Stimulated activated CD4-positive, alpha-beta T cell treated with anti-CD3 and anti-CD28 coated beads, Interleukin-2, amount 100 ng/mL, for 24 hours (primary cell): Measurements from ENCODE around the gene POLD2.
A peak's percentile ranks its signal among the peaks of the same experiment; 100 is the strongest.

Source experiments
- DNase-seq, 2 donors: peaks; one replicate each; pipeline ENCODE4 v3.0.0-alpha.2; 2020

POLD2 gene

DNA sequence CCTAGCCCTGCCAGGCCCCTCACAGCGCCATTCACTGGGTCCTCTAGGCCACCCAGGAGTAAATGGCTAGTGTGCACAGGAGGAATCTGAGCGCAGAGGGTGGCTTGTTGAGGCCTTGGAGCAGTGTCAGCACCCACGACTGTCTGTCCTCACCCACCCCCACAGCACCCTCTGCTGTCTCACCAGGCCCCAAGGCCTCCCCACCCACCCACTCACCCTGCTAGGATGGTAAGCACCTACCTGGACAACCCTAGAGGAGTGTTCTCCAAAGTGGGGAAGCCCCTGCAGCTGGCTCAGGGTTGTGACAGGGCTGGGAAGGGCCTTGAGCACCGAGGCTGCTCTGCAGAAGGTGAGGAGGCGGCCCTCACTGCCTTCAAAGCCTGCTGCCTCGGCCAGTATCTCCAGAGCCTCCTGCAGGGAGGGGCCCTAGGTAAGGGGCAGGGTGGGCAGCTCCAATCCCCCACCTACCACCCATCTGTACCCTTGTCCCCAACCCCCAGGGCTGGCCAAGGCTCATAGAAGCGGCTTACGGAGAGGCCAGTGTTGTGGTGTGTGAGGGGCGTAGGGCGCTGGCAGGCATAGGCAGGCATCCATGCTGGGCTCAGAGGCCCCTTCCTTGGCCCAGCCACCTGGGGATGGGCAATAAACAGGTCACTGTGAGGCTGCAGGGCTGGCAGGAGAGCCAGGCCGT, 43.9 kb downstream of the POLD2 start:
- no peak for DNase-seq

DNA sequence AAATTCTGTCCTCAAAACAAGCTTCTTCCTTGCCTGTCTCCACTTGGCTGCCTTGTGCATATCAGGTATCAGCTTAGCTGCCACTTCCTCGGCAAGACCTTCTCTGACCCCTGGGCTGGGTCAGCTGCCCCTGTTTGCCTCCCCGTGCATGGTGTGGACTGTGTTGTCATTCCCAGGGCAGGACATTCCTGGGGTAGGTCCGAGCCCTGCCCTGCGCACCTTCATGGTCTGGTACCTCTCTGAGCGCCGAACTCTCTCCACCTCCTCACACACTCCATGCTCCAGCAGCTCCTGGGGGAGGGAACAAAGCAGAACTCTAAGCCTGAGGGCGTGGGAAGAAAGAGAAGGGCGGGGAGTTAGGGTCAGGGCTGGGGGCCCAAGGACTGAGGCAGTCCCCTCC, 44.8 kb downstream of the POLD2 start:
- DNase-seq: no peak

DNA sequence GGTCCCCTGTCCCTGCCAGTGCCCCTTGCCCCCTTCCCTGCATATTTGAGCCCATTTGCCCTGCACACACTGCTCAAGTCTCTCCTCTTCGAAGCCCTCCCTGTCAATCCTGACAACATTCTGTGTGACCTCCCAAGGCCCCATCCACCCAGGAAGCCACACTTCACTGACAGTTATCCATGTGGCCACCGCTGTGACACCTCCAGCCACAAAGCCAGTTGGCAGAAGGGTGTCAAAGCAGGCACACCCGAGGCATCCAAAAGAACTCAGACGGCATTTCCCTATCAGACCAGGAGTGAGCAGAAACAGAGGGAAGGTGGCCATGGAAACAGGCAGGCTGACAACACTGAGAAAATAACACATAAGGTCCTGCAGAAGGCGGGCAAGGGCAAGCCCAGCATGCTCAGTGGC, 45.7 kb downstream of the POLD2 start:
- no peak for DNase-seq

DNA sequence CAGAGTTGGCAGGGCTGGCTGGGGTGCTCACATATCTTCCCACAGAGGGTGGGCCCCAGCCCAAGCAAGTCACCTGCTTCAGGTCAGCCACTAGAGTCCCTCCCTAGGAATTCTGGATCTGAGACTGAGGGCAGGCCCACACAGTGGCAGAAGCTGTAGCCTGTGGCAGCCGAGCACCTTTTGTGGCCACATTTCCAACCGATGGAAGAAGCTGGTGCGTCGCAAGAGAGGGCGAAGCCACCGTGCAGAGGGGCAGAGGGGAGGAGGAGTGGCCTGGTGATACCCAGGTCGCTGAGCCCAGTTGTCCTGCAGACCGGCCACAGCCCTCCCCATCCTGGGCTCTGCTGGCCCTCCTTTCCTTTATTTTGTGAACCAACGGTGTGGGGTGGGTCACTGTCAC, 46.3 kb downstream of the POLD2 start:
- no peak for DNase-seq

DNA sequence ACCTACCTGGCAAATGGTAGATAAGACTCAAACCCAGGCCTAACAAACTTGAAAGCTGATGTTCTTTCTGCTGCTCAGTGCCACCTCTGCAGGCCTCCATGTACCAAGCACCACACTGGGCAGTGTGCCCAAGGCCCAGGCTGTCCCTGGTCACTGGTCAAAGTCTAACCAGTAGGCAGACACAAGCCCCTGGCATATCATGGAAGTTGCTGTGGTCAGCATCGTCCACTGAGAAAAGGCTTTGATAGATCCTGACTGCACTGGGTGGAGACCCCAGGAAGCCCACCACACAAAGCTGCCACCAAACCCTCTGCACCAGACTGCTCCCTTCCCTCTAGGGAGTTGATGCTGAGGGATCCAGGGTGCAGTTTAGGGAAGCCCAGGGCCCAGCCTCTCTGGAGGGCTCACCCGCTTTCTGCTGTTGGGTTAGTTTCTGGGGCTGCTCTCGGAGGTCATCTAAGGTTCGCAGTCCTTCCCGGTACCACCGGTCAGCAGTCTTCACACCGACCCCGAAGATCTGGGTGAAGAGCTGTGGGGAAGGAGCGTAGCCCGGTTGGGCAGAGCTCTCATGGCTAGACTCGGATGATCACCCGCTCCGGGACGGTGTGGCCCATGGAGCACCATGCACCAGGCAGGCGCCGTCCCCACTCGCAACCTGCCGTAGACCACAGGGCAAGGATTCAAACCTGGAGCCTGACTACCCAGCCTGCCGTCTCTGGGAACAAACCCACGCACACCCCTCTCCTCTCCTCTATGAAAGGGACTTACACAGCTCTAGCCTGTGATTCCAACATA, 47.0 kb downstream of the POLD2 start:
- DNase-seq: no peak

DNA sequence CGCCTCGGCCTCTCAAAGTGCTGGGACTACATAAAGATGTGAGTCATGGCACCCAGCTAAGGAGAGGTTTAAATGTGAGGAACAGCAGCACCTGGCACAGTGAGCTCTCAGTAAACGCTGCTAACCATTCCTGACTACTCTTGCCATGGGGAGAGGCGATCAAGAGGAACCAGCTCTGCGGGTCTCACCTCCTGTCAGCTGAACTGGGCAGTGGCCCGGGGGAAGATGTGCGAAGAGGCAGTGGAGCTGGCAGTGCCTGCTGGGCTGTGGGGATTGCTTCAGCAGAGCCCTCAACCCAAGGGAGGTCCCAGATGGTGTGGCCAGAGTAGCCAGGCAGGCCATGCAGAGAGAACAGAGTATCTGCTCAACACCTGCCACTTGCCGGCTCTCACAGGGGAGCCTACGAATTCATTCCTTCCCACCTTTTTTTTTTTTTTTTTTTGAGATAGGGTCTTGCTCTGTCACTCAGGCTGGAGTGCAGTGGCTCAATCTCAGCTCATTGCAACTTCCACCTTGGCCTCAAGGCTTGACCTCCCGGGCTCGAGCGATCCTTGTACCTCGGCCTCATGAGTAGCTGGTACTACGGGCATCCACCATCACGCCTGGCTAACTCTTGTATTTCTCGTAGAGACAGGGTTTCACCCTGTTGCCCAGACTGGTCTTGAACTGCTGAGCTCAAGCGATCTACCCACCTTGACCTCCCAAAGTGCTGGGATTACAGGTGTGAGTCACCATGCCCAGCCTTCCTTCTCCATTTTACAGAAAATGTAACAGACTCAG, 47.9 kb downstream of the POLD2 start:
- DNase-seq: no peak

DNA sequence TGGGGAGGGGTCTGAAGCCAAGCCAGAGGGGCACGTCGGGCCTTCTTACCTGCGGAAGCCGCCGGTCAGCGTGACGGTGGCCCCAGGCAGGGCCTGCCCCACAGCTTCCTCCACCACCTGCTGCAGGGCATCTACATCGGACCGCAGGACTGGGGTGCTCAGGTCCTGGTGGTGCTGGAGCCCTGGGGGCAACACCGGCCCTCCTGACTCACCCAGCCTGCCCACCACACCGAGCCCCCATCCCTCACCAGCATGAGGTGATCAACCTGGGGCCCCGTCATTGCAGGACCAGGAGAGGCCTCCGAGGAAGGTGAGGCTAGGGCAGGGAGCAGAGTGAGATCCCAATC, 49.0 kb downstream of the POLD2 start:
- DNase-seq: no peak

DNA sequence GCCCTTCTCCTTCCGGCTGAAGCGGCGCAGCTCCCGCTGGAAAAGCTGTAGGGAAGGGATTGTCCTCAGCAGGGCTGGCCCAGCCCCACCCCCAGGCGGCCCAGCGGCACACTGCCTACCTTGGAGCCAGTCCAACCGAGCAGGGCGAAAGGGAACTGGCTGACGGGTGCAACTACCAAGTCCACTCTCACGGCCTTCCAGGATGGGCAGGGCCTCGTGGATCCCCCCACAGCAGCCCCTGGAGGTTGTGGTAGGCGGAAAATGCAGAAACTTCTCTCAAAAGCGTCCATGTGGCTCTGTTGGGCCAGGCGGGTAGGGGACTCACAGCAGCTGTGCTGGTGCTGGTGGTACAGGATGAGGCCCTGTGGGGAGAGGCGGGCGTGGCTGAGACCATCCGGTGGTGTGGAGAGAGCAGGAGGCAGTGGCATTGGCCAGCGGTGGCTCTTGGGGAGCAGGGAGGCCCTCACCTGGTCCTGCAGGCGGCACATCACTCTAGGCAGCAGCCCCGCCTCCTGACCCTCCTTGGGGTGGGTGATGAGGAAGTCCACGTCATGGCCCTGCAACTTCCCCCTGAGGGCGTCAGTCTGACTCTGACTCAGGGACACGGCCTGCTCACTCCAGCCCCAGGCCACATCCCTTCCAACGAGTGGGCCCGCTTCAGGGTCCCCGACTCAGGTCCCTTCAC, 49.5 kb downstream of the POLD2 start:
- DNase-seq: peak in 1 of 2 donors; percentile 42

DNA sequence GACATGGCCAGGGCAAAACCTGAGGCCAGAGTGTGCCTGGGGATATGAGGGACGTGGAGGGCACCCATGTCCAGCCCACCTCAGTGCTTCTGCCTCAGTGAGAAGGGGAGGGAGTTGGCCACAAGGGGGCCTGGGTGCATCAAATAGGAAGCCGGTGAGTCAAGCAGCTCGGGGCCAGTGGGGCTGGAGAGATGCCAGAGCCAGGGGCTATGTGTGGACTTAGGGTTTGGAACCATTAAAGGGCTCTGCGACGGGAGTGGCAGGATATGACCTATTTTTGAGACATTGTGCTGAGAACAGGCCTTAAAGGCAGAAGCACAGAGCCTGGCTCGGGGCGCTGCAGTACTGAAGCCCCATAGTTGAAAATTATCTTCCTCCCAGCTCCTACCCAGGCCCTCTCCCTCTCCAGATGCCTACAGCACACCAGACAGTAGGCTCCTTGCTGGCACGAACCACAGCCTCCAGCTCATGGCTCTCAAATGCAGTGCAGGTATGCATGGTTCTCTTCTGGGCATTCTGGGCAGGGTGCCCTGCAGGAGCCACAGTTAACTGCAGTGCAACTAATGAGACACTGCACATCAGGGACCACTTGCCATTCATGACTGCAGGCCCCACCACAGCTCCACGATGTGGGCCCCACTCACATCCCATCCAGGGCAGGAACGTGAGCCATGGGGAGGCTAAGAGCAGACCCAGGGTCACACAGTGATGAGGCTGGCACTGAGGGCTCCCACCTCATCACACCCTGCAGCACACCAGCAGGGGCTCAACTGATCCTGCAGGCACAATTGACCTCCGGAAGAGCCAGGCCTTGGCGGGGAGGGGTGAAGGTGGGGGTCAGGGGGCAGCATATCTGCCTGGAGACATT, 50.8 kb downstream of the POLD2 start:
- DNase-seq: peak in 1 of 2 donors; percentile 54

DNA sequence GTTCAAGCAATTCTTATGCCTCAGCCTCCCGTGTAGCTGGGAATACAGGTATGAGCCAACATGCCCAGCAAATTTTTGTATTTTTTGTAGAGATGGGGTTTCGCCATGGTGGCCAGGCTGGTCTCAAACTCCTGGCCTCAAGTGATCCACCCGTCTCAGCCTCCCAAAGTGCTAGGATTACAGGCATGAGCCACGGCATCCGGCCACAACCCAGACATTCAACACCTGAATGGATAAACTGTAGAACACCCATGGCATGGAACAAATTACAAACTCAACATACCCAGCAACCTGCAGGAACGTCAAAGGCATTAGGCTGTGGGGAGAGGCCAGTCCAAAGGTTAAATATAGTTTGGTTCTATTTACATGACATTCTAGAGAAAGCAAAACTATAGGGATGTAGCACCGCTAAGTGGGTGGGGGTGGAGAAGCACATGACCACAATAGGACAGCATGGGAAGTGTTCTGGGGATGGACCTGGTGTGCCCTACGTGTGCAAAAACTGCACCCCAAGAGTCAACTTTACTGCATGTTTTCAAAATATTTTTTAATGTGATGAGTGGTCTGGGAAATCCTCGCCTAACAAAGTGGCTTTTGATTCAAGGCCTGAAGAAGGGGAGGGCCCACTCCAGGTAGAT, 51.5 kb downstream of the POLD2 start:
- DNase-seq: no peak

DNA sequence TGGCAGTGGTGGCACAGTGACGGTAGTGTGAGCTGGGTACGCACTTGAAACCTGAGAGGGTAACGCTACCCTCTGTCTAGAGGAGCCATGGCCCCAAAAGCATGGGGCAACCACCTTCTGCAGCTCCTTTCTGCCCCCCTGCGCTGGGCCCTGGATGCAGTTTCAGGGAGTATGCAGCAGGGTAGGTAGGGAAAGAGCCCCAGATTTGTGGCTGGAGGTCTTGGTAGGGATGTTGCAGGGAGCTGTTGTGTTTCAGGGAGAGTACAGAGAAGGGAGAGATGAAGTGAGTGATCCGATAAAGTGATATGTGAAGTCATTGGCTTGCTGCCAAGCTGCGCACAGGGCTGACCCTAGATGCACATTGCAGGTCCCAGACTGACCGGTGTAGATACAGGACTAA, 55.3 kb downstream of the POLD2 start:
- DNase-seq: no peak

DNA sequence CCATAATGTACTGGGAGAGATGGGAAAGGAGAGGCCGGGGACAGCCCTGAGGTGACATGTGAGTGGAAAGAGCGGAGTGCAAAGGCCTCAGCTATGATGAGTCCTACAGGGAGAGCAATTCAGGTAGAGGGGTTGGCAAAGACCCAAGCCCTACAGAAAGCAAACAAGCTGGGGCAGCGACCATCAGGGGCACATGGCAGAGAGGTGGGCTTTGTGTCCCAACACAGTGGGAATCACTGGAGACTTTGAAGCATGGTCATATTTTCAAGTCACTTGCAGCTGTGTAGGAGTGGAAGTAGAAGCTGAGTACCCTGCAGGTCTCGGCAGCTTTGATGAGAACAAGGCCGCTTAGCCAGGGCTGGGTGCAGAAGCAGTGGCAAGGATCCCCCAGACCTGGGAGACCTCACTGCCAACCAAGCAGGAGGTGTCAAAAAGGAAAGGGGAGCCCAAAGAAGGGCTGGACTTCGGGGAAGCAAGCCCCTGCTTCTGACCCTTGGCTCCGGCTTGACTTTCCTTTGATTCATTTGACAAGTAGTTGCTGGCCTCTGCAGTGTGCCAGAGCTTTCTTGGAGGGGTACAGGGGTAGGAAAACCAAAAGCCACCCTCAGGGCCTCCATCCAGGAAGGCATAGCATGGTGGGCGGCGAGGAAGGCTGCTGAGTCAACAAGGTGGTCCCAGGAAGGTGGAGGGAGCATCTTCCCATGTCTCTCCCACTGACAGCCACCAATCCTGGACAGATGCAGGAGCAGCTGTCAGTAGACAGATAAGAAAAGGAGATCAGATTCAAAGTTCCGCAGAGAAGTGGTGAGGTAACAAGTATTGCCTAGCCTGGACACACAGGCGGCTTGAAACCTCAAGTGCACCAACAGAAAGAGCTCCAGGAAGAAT, 56.0 kb downstream of the POLD2 start:
- no peak for DNase-seq

DNA sequence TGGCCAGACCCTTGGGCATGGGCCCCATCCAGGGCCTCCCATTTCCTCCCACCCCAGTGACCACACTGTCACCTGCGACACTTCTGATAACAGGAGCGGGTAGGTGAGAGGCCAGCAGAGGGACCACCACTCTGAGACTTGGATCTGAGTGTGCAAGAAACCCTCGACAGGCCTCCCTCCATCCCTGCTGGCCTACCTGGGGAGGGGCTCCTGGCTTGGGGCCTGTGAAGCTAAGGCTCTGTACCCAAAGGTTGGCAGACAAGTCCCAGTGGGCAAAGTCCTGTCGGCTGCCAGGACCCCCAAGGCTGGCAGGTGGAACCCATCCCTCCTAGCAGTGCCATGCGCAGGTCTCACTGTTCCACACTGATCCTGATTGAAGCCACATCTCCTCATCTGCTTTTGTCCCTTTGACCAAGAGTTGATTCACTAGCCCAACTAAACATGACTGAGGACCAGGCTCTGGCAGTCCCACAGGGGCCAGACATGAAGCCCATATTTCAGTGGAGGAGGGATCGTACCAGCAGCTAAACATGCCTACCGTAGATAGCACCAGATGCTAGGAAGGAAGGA, 56.8 kb downstream of the POLD2 start:
- no peak for DNase-seq

DNA sequence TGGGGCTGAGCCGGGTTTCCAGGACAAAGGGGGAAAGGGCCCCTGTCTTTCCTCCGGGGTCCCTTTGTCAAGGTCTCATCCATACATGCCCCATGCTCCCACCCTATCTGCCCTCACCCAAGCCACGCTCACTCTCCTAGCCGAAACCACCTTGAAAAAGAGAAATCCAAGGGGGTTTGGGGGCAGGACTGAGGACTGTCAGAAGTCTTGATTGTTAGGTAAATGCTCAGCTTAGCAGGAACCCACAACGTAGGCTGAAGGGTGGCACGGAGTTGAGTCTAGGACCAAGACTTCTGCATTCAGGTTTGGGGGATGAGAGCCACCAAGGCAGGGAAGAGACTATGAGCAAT, 57.3 kb downstream of the POLD2 start:
- DNase-seq: no peak

DNA sequence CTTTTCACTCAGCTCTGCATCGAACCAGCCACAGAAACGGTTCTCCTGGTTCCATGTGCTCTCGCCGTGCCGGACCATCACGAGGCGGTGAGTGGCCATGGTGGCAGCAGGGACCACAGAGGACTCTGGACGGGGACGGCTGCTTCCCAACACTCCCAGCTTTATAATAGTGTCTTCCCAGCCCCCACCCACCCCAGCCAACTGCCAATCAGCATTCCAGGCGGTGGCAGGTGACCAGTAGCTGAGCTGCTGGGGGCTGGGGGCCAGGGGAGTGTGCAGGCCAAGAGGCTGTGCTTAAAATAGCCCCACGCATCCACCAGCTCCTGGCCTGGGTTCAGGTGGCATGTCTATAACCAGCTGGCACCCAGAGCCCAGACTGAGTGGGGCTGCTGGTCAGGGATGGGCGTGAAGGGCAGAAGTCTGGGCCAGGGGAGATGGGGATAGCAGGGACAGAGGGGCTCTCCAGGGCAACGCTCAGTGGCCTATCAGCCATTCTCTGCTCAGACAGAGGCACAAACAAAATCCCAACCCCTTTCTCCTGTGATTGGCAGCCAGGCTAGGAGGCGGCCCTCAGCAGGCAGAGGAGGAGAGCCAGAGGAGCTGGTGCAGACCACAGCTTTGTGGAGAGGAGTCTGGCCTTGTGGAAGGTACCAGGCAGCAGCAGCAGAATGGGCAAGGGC, 57.8 kb downstream of the POLD2 start, which contains the start of gene PGAM2:
Gene PGAM2 (minus strand): TSS at position 137 of the 680 bp plus-strand sequence. CDS start 38 bp downstream, at position 99.
- DNase-seq: peak in 1 of 2 donors; percentile 41

DNA sequence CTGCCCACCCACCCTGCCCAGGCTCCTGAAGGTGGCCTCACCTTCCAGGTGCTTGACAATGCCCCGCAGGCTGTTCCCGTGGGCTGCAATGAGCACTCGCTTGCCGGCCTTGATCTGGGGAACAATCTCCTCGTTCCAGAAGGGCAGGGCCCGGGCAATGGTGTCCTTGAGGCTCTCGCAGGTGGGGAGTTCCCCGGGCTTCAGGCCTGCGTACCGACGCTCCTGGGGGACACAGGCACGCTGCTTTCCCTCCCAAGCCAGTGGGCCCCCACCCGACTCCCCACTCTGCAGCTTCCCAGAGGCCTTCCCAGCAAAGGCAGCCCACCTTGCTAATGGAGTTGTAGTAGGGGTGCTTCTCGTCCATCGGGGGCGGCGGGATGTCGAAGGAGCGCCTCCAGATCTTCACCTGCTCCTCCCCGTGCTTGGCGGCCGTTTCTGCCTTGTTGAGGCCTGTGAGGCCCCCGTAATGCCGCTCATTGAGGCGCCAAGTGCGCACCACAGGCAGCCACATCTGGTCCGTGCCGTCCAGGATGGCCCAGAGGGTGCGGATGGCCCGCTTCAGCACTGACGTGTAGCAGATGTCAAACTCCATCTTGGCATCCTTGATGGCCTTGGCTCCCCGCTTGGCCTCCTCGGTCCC, 58.4 kb downstream of the POLD2 start:
- no peak for DNase-seq
